Renal cortex interstitium (tissue), 15 donors: ENCODE data around the gene TAF3. TPM values are rescaled to one million over a fixed set of nuclear protein-coding genes. Genes with fewer than 3 reads are reported as not detected.
"Not testable (repeated sequence)": the region's sequence is repeated elsewhere in the genome, so short reads cannot be mapped to it uniquely, and the experiment has no call there.

Source experiments
- DNase-seq, 11 donors: peaks; one replicate each; pipeline ENCODE4 v3.0.0-alpha.2; 2013; ENCODE audit warnings: low read depth in 9 of 11, low spot score in 4 of 11; ENCODE audit errors: extremely low read depth in 1 of 11
- long read RNA-seq, 16 experiments: transcript quantifications; one replicate each; lab custom pipeline, GENCODE V29; 2026
- polyA plus RNA-seq, 3 donors: library from polyadenylated mRNA; unstranded; fragments of 120-200 nt; gene quantifications; one replicate each; pipeline ENCODE4 v1.2.1, GENCODE V29; 2013; ENCODE audit not compliant: insufficient read length in 3 of 3

TAF3 gene
- 10 to 100 TPM; 10.6 to 12.3 (median 10.9) TPM for polyA plus RNA-seq
- long read RNA-seq, donor 1, result 0 reads
- long read RNA-seq, donor 2, result 0 reads
- long read RNA-seq, donor 3, partial matches to known transcripts, result 6 of 6 reads
- long read RNA-seq, donor 3, other reads (novel, unspliced or antisense), result 0 of 6 reads
- long read RNA-seq, donor 4, result 0 reads
- long read RNA-seq, donor 5, result 0 reads
- long read RNA-seq, donor 6, result 0 reads
- long read RNA-seq, donor 7, result 0 reads
- long read RNA-seq, donor 8, result 0 reads
- long read RNA-seq, donor 9, full-length matches to known transcripts, result 1 of 1 reads
- long read RNA-seq, donor 9, partial matches to known transcripts, result 0 of 1 reads
- long read RNA-seq, donor 9, other reads (novel, unspliced or antisense), result 0 of 1 reads
- long read RNA-seq, donor 10, partial matches to known transcripts, result 7 of 7 reads
- long read RNA-seq, donor 10, other reads (novel, unspliced or antisense), result 0 of 7 reads
- long read RNA-seq, donor 11, partial matches to known transcripts, result 27 of 27 reads
- long read RNA-seq, donor 11, other reads (novel, unspliced or antisense), result 0 of 27 reads
- long read RNA-seq, donor 12, result 0 reads
- long read RNA-seq, donor 13, result 0 reads
- long read RNA-seq, donor 14, result 0 reads
- long read RNA-seq, donor 15, result 0 reads
- long read RNA-seq, donor 16, partial matches to known transcripts, result 18 of 24 reads
- long read RNA-seq, donor 16, other reads (novel, unspliced or antisense), result 6 of 24 reads

DNA sequence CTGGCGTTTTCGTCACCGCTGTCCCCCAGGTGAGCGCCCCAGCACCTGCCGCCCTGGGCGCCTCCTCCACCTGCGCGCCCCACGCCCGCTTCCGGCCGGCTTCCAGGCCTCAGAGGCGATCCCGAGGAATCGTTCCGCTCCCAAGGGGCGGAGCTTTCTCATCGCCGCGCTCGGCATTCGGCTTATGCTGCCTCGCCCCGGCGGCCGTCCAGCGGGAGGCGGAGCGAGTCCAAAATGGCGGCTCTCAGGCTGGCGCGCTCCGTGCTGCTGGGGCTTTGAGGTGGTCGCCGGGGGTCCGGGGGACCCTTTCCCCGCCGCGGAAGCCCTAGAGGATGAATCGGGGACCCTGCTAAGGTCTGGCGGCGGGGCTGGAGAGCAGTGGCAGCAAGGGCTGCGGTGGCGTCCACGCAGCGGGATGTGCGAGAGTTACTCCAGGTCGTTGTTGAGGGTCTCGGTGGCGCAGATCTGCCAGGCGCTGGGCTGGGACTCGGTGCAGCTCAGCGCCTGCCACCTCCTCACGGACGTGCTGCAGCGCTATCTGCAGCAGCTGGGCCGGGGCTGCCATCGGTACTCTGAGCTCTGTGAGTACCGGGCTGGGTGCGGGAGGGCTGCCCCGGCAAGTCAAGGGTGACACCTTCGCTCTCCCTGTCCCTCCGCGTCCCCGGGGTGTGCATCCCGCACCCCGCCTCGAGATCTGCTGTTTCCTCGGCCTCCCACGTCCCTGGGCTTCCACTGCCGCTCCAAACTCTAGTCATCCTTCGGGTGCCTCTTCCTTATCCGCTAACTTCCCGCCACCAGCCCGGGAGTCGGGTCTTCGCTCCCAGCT, at the start of gene TAF3:
Gene TAF3, plus strand, starts transcription at position 211 of the 826 bp plus-strand sequence. Its CDS starts 205 bp downstream, at position 416.
- peak; percentile 73 to 93 (median 87) for DNase-seq

- no peak for DNase-seq
These were observed 44.2 kb upstream of the TAF3 start for GRCh38 chr10:7773845-7774801.

- DNase-seq, result no peak
These were observed 41.5 kb upstream of the TAF3 start for GRCh38 chr10:7776777-7777176.

- DNase-seq, result not testable (repeated sequence)
These were observed 36.1 kb upstream of the TAF3 start for GRCh38 chr10:7782194-7782593.

DNA sequence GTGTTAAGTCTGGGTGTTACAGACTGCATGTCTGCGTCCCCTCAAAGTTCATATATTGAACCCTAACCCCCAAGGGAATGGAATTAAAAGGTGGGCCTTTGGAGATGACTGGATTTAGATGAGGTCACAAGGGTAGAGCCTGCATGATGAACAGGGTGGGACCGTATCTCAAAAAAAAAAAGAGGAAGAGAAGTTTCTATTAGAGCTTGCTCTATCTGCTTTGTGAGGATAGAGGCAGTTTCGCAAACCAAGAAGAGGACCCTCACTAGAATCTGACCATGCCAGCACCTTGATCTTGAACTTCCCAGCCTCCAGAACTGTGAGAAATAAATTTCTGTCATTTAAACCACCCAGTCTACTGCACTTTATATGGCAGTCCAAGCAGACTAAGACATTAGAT, 31.9 kb upstream of the TAF3 start:
- no peak for DNase-seq

GRCh38 chr10:7787150-7787856, 31.0 kb upstream of the TAF3 start:
- peak in 1 of 11 donors; percentile 1 for DNase-seq

GRCh38 chr10:7787857-7788638, 30.3 kb upstream of the TAF3 start, which contains the start of the genes ATP5F1C and KIN:
TSS of gene ATP5F1C (plus strand) at chr10:7788177. CDS start at chr10:7788208, 31 bp downstream.
TSS of gene KIN (minus strand) at chr10:7787993. CDS start at chr10:7787933, 60 bp downstream.
- peak; percentile 93 to 97 (median 95) for DNase-seq

DNA sequence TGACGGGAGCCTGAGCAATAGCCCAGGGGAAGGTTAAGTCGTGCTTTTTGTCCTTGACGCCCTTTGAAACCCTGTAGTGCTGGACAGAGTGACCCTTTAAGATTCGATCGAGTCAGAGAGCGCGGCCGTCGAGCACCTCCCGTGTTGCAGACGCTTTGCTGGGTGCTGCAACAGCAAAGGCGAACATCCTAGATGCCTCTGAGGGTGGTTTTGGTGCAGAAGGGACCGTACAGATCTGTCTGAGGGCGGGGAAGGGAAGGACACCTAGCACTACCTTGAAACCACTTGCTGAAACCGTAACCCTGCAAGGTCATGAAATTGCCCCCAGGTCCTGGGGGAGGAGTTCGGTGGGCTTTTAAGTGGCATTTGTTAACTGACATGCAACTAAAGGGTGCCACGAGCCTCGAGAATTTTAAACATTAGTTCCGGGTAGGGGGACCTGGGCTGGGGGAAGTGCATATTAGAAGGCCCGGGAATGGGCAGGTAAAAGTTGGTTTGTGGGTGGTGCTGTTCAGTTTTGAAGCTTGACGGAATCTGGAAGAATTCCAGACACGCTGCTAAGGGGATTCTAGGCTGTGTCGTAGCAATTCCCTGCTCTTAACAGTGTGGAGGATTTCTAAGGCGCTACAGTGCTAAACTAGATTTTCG, 29.5 kb upstream of the TAF3 start:
- peak in 10 of 11 donors; percentile 7 to 65 (median 30) for DNase-seq

- no peak for DNase-seq
These were observed 28.9 kb upstream of the TAF3 start for GRCh38 chr10:7789390-7789789.

GRCh38 chr10:7792541-7792940, 25.8 kb upstream of the TAF3 start:
- DNase-seq, result no peak

GRCh38 chr10:7794251-7795026, 23.9 kb upstream of the TAF3 start:
- DNase-seq, result no peak

DNA sequence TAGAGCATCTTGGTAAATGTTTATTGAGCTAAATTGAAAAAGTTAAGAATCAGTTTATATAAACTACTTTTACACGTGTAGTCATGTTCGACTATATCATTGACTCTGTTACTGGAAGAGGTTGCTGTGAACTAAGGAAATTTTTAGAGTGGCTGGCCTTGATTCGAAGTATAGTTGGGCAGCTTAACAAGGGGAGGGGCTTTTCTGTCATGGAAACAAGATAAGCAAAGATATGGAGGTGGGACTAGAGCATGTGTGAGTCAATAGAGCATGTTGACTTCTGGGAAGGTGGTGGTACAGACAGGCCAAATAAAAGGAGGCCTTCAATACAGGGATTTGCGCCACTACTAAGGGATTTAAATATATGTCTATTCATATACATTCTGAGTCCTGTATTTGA, 22.7 kb upstream of the TAF3 start:
- DNase-seq, result peak in 1 of 11 donors; percentile 19

- no peak for DNase-seq
These were observed 20.7 kb upstream of the TAF3 start for GRCh38 chr10:7797582-7797981.

GRCh38 chr10:7802606-7803005, 15.7 kb upstream of the TAF3 start:
- DNase-seq, result no peak

DNA sequence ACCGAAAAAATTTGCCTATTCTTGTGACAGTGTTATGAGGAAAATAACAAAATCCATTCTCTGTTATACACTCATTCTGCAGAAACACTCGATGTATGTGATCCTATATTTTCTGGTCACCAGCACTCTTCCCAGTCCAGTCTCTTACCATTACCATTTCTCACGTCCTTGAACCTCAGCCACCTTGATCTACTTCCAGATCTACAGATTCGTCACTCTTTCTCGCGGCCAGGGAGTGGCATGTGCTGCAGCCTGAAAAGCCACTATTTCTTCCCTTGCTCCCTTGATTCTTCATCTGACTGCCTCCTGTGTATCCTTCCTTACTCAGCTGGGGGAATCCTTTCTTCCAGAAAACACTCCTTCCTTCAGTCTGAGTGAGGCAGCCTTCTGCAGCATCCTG, 14.1 kb upstream of the TAF3 start:
- DNase-seq, result no peak

- DNase-seq, result no peak
These were observed 13.6 kb upstream of the TAF3 start for GRCh38 chr10:7804741-7805140.
